Liver (tissue), 9 donors: ENCODE results near the gene METTL21C. TPM values are rescaled to one million over a fixed set of nuclear protein-coding genes. Genes with fewer than 3 reads are reported as not detected.

Source experiments
- DNase-seq: peaks from one replicate; pipeline ENCODE4 v3.0.0-alpha.2; 2017; ENCODE audit warnings: low spot score
- H3K27ac ChIP-seq, 2 donors: one replicate each; pipeline ENCODE4 v1.7.0; 2013; ENCODE audit warnings: inconsistent platforms in 2 of 2, low read length in 2 of 2, control low read depth in 1 of 2, low read depth in 1 of 2, mild to moderate bottlenecking in 1 of 2
- H3K27me3 ChIP-seq, 4 donors: one replicate each; pipeline versions ENCODE4 v1.6.1 to v1.7.0; 2013; ENCODE audit warnings: low read length in 3 of 4, inconsistent platforms in 1 of 4, mild to moderate bottlenecking in 1 of 4, moderate library complexity in 1 of 4; ENCODE audit not compliant: control insufficient read depth in 4 of 4, insufficient read depth in 4 of 4
- H3K36me3 ChIP-seq, 4 donors: one replicate each; pipeline versions ENCODE4 v1.6.1 to v1.7.0; 2013; ENCODE audit warnings: low read length in 3 of 4, mild to moderate bottlenecking in 3 of 4, low read depth in 1 of 4, moderate library complexity in 1 of 4; ENCODE audit not compliant: control insufficient read depth in 4 of 4, insufficient read depth in 3 of 4
- H3K4me1 ChIP-seq, 4 donors: one replicate each; pipeline versions ENCODE4 v1.6.1 to v1.7.0; 2013; ENCODE audit warnings: low read length in 3 of 4, mild to moderate bottlenecking in 3 of 4, moderate library complexity in 1 of 4; ENCODE audit not compliant: control insufficient read depth in 4 of 4, insufficient read depth in 4 of 4
- H3K4me3 ChIP-seq, 3 donors: one replicate each; pipeline versions ENCODE4 v1.6.1 to v1.7.0; 2013; ENCODE audit warnings: low read length in 3 of 3, control low read depth in 1 of 3, low read depth in 1 of 3, mild to moderate bottlenecking in 1 of 3
- H3K9ac ChIP-seq, 2 donors: one replicate each; pipeline ENCODE4 v1.7.0; 2013; ENCODE audit warnings: low read length in 2 of 2, mild to moderate bottlenecking in 2 of 2, moderate library complexity in 2 of 2, control low read depth in 1 of 2, low read depth in 1 of 2
- H3K9me3 ChIP-seq, 4 donors: one replicate each; pipeline versions ENCODE4 v1.6.1 to v1.7.0; 2013; ENCODE audit warnings: low read length in 3 of 4; ENCODE audit not compliant: control insufficient read depth in 4 of 4
- CTCF ChIP-seq: fragments of 150-350 bp; IDR thresholded peaks from 2 replicates; pipeline ENCODE4 v1.5.1; 2017; ENCODE audit warnings: improper control_type of control experiment, low read depth, low read length; ENCODE audit not compliant: missing input control
- FOXA1 ChIP-seq: IDR thresholded peaks from 2 replicates; pipeline ENCODE4 v1.6.1; 2016; ENCODE audit warnings: antibody characterized with exemption
- HNF4G ChIP-seq: IDR thresholded peaks from 2 replicates; pipeline ENCODE4 v1.6.1; 2016; ENCODE audit warnings: antibody characterized with exemption
- JUND ChIP-seq, 2 donors: IDR thresholded peaks; 2 replicates each; pipeline ENCODE4 v1.6.1; 2016; ENCODE audit warnings: antibody characterized with exemption in 2 of 2
- MAX ChIP-seq: IDR thresholded peaks from 2 replicates; pipeline ENCODE4 v1.6.1; 2016; ENCODE audit warnings: antibody characterized with exemption
- RAD21 ChIP-seq, 2 donors: IDR thresholded peaks; 2 replicates each; pipeline ENCODE4 v1.6.1; 2016; ENCODE audit warnings: antibody characterized with exemption in 2 of 2, mild to moderate bottlenecking in 2 of 2
- RXRA ChIP-seq, 2 donors: IDR thresholded peaks; 2 replicates each; pipeline ENCODE4 v1.6.1; 2017 to 2018; ENCODE audit warnings: antibody characterized with exemption in 2 of 2, mild to moderate bottlenecking in 1 of 2
- SP1 ChIP-seq: IDR thresholded peaks from 2 replicates; pipeline ENCODE4 v1.6.1; 2018; ENCODE audit warnings: antibody characterized with exemption, mild to moderate bottlenecking
- TAF1 ChIP-seq: conservative IDR thresholded peaks from 2 replicates; pipeline ENCODE4 v1.6.1; 2016; ENCODE audit warnings: antibody characterized with exemption, mild to moderate bottlenecking
- YY1 ChIP-seq: IDR thresholded peaks from 2 replicates; pipeline ENCODE4 v1.6.1; 2016; ENCODE audit warnings: antibody characterized with exemption, mild to moderate bottlenecking
- WGBS: extraction: QIAGEN DNeasy Blood & Tissue Kit; methylation state at CpG from one replicate; pipeline ENCODE4 v1.1.7; 2013; 5-methylcytosine and 5-hydroxymethylcytosine counted together
- polyA plus RNA-seq, 2 donors: library from polyadenylated mRNA; stranded (reverse) in 1 of 2; unstranded in 1 of 2; fragments of 200-250 nt in 1 of 2; fragments of >200 nt in 1 of 2; fragmentation: Nextera tagmentation in 1 of 2; extraction: Ambion mirVana in 1 of 2; gene quantifications; one replicate each; pipeline versions ENCODE4 v1.2.1 to v1.2.3, GENCODE V29; 2013 to 2015
- total RNA-seq, 2 donors: library from RNA; depleted of rRNA; stranded (reverse); fragments of >200 nt; gene quantifications; one replicate each; pipeline ENCODE4 v1.2.3, GENCODE V29; 2014
- TF ChIP-seq, protein P1 (sequence below): IDR thresholded peaks from 2 replicates; pipeline ENCODE4 v1.6.1; 2016; ENCODE audit warnings: antibody characterized with exemption
- TF ChIP-seq, protein P2 (sequence below): IDR thresholded peaks from 2 replicates; pipeline ENCODE4 v1.6.1; 2016; ENCODE audit warnings: antibody characterized with exemption
- donor health status: healthy.
- donor health status: healthy.
- donor health status: healthy.
- donor health status: healthy.
- donor health status: healthy.

Gene METTL21C
- total and polyA plus RNA-seq, 4 donors = 0.09 TPM; not detected in 3

DNA sequence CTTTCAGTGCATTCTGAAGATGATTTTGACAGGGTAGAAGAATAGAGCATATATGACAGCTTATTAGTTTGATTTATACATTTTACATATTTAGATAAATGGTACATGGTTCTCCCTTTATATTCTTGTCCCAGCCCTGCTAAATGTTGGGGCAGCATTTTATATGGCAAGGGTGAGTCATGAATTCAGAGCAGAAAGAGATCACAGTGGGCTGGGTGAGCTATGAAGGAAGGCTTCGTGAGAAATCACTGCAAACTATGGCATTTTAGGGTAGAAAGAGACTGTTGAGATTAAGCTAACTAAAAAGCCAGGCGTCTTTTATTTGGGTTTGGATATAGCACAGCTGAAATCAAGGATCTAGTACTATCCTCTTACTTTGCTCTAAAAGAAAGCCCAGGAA lies 23.9 kb upstream of the METTL21C start:
- 87% methylated on average over 2 of the region's 2 CpGs for WGBS
- DNase-seq = no peak
- no peak overlapping the region for H3K27ac ChIP-seq
- no peak overlapping the region for H3K4me3 ChIP-seq
- TF ChIP-seq YY1 = no peak
- no peak for TF ChIP-seq HNF4G
- no peak for TF ChIP-seq MAX
- no peak for TF ChIP-seq TAF1
- TF ChIP-seq, protein P1, sequence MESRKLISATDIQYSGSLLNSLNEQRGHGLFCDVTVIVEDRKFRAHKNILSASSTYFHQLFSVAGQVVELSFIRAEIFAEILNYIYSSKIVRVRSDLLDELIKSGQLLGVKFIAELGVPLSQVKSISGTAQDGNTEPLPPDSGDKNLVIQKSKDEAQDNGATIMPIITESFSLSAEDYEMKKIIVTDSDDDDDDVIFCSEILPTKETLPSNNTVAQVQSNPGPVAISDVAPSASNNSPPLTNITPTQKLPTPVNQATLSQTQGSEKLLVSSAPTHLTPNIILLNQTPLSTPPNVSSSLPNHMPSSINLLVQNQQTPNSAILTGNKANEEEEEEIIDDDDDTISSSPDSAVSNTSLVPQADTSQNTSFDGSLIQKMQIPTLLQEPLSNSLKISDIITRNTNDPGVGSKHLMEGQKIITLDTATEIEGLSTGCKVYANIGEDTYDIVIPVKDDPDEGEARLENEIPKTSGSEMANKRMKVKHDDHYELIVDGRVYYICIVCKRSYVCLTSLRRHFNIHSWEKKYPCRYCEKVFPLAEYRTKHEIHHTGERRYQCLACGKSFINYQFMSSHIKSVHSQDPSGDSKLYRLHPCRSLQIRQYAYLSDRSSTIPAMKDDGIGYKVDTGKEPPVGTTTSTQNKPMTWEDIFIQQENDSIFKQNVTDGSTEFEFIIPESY = no peak
- TF ChIP-seq JUND (IDR thresholded peaks at IDR 0.05) = no peak
- no peaks in the 10 kb centered on the region for H3K27me3 ChIP-seq
- H3K36me3 ChIP-seq = no peaks in the 10 kb centered on the region
- H3K4me1 ChIP-seq = no peaks in the 10 kb centered on the region
- no peak overlapping the region for H3K9ac ChIP-seq
- H3K9me3 ChIP-seq = no peaks in the 10 kb centered on the region

DNA sequence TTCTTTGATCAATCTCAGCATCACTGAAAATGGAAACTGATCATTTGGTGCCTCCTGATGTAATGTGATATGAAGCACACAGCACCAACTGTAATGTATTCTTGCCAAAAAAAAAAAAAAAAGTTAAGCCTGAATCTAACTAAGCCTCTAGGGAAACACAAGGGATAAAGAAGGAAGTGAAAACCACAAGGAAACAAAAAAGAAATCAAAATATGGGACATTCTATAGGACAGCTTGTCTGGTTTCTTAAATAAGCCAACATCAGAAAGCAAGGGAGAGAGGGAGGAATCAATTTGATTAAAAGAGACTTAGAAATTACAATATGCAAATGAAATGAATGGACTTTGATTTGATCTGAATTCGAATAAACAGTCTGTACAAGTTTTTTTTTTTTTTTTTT lies 20.6 kb upstream of the METTL21C start:
- WGBS = 64% methylated on average over 1 of the region's 1 CpG
- no peaks in the 10 kb centered on the region for H3K9me3 ChIP-seq

GRCh38 chr13:102710261-102710679 lies 15.4 kb upstream of the METTL21C start:
- DNase-seq = no peak
- H3K27me3 ChIP-seq = no peaks in the 10 kb centered on the region
- TF ChIP-seq FOXA1 = no peak
- TF ChIP-seq YY1 = no peak
- TF ChIP-seq CTCF = no peak
- TF ChIP-seq JUND (IDR thresholded peaks at IDR 0.05) = no peak
- no peaks in the 10 kb centered on the region for H3K4me1 ChIP-seq
- H3K27ac ChIP-seq = no peak overlapping the region
- 86% methylated on average over 9 of the region's 9 CpGs for whole genome bisulfite sequencing
- H3K4me3 ChIP-seq = no peak overlapping the region
- no peaks in the 10 kb centered on the region for H3K36me3 ChIP-seq
- H3K9me3 ChIP-seq = peaks cover 0 to 2% (median 0%) of the 10 kb centered on the region in 4 donors
- H3K9ac ChIP-seq = no peak overlapping the region

More for the DNA sequence above, 20.6 kb upstream of the METTL21C start:
- no peaks in the 10 kb centered on the region for H3K4me1 ChIP-seq
- H3K4me3 ChIP-seq = no peak overlapping the region
- H3K27ac ChIP-seq = no peak overlapping the region
- no peak for DNase-seq
- no peaks in the 10 kb centered on the region for H3K36me3 ChIP-seq
- H3K27me3 ChIP-seq = no peaks in the 10 kb centered on the region
- TF ChIP-seq FOXA1 = no peak
- TF ChIP-seq SP1 = no peak
- no peak for TF ChIP-seq RXRA (IDR thresholded peaks at IDR 0.05)
- TF ChIP-seq, protein P1 = no peak
- no peak for TF ChIP-seq RAD21 (IDR thresholded peaks at IDR 0.05)
- TF ChIP-seq, protein P2, sequence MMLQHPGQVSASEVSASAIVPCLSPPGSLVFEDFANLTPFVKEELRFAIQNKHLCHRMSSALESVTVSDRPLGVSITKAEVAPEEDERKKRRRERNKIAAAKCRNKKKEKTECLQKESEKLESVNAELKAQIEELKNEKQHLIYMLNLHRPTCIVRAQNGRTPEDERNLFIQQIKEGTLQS = no peak
- H3K9ac ChIP-seq = no peak overlapping the region
